Endodermal cell (in vitro differentiated cells): ENCODE data around the gene TSPAN33. TPM values are rescaled to one million over a fixed set of nuclear protein-coding genes. Genes with fewer than 3 reads are reported as not detected.
A peak's percentile ranks its signal among the peaks of the same experiment; 100 is the strongest.

Source experiments
- DNase-seq: peaks from one replicate; pipeline ENCODE4 v3.0.0-alpha.2; 2017
- H3K27ac ChIP-seq: 2 replicates; pipeline ENCODE4 v1.5.1; 2013; ENCODE audit warnings: mild to moderate bottlenecking, low read depth, low read length, moderate library complexity
- H3K27me3 ChIP-seq: 2 replicates; pipeline ENCODE4 v1.6.1; 2013; ENCODE audit warnings: mild to moderate bottlenecking, low read length, moderate library complexity; ENCODE audit not compliant: insufficient read depth, control insufficient read depth, poor library complexity, severe bottlenecking
- H3K36me3 ChIP-seq: 2 replicates; pipeline ENCODE4 v1.7.0; 2013; ENCODE audit warnings: mild to moderate bottlenecking, low read length, moderate library complexity; ENCODE audit not compliant: control insufficient read depth, insufficient read depth
- H3K4me1 ChIP-seq: one replicate; pipeline ENCODE4 v1.7.0; 2013; ENCODE audit warnings: low read length; ENCODE audit not compliant: control insufficient read depth, insufficient read depth
- H3K4me3 ChIP-seq: 2 replicates; pipeline ENCODE4 v1.5.1; 2013; ENCODE audit warnings: mild to moderate bottlenecking, low read length, moderate library complexity
- H3K9ac ChIP-seq: 2 replicates; pipeline ENCODE4 v1.6.1; 2013; ENCODE audit warnings: mild to moderate bottlenecking, low read length, moderate library complexity; ENCODE audit not compliant: poor library complexity, severe bottlenecking; ENCODE audit errors: extremely low read depth
- H3K9me3 ChIP-seq: 2 replicates; pipeline ENCODE4 v1.6.1; 2013; ENCODE audit warnings: mild to moderate bottlenecking, low read length, moderate library complexity; ENCODE audit not compliant: control insufficient read depth
- H3K27ac Mint-ChIP-seq: 2 replicates; pipeline ENCODE4 v1.8.0; 2020; ENCODE audit warnings: mixed read lengths
- H3K27me3 Mint-ChIP-seq: 2 replicates; pipeline ENCODE4 v1.8.0; 2021; ENCODE audit warnings: mild to moderate bottlenecking, mixed read lengths; ENCODE audit not compliant: insufficient read depth
- H3K36me3 Mint-ChIP-seq: 2 replicates; pipeline ENCODE4 v1.8.0; 2020; ENCODE audit warnings: low read depth, mixed read lengths
- H3K4me1 Mint-ChIP-seq: 2 replicates; pipeline ENCODE4 v1.8.0; 2020; ENCODE audit warnings: mixed read lengths
- H3K4me3 Mint-ChIP-seq: 2 replicates; pipeline ENCODE4 v1.8.0; 2020; ENCODE audit warnings: mild to moderate bottlenecking, moderate library complexity, mixed read lengths
- H3K9me3 Mint-ChIP-seq: 2 replicates; pipeline ENCODE4 v1.8.0; 2020; ENCODE audit warnings: mild to moderate bottlenecking, mixed read lengths
- WGBS, 2 experiments: methylation state at CpG; one replicate each; pipeline versions ENCODE4 v1.1.5 to v1.1.7; 2013; ENCODE audit warnings: missing lambda C conversion rate in 2 of 2, mixed read lengths in 1 of 2; ENCODE audit not compliant: insufficient coverage in 1 of 2, insufficient read length in 1 of 2; 5-methylcytosine and 5-hydroxymethylcytosine counted together
- total RNA-seq, 2 donors: library from RNA; stranded (reverse); fragmentation: NEBNext Ultra II Directional in 1 of 2; extraction: Animal tissue kit (Norgen Biotek cat#: 25700) in 1 of 2; gene quantifications; 2 replicates in 1 of 2; 3 replicates in 1 of 2; pipeline ENCODE4 v1.2.1, GENCODE V29; 2021
- TF ChIP-seq, protein P1 (sequence below): fragments of 200-600 bp; sonication (generic); conservative IDR thresholded peaks from 2 replicates; pipeline ENCODE4 v1.5.0; 2021; ENCODE audit warnings: antibody characterized with exemption, mild to moderate bottlenecking

The TSPAN33 gene
- total RNA-seq, 2 donors from 2014 or later, result 33.2 to 35.6 TPM

DNA sequence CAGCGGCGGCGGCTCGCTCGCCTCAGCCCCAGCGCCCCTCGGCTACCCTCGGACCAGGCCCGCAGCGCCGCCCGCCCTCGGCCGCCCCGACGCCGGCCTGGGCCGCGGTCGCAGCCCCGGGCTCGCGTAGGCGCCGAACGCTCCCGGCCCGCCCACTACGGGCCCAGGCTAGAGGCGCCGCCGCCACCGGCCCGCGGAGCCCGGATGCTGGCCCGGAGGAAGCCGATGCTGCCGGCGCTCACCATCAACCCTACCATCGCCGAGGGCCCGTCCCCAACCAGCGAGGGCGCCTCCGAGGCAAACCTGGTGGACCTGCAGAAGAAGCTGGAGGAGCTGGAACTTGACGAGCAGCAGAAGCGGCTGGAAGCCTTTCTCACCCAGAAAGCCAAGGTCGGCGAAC lies 18.2 kb upstream of the TSPAN33 start:
- H3K4me3 Mint-ChIP-seq, result no peak overlapping the region
- no peaks in the 10 kb centered on the region for H3K27me3 ChIP-seq
- H3K27me3 Mint-ChIP-seq, result peaks cover 11% of the 10 kb centered on the region
- H3K9me3 Mint-ChIP-seq, result peaks cover 11% of the 10 kb centered on the region
- H3K9ac ChIP-seq, result no peak overlapping the region
- peaks cover 10% of the 10 kb centered on the region for H3K9me3 ChIP-seq
- no peaks in the 10 kb centered on the region for H3K4me1 ChIP-seq
- no peaks in the 10 kb centered on the region for H3K36me3 Mint-ChIP-seq
- TF ChIP-seq, protein P1, sequence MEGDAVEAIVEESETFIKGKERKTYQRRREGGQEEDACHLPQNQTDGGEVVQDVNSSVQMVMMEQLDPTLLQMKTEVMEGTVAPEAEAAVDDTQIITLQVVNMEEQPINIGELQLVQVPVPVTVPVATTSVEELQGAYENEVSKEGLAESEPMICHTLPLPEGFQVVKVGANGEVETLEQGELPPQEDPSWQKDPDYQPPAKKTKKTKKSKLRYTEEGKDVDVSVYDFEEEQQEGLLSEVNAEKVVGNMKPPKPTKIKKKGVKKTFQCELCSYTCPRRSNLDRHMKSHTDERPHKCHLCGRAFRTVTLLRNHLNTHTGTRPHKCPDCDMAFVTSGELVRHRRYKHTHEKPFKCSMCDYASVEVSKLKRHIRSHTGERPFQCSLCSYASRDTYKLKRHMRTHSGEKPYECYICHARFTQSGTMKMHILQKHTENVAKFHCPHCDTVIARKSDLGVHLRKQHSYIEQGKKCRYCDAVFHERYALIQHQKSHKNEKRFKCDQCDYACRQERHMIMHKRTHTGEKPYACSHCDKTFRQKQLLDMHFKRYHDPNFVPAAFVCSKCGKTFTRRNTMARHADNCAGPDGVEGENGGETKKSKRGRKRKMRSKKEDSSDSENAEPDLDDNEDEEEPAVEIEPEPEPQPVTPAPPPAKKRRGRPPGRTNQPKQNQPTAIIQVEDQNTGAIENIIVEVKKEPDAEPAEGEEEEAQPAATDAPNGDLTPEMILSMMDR, result no peak
- no peak overlapping the region for H3K27ac Mint-ChIP-seq
- H3K4me1 Mint-ChIP-seq, result no peaks in the 10 kb centered on the region
- DNase-seq, result peak; percentile 87
- 93 to 96% methylated on average over 43 to 50 of the region's 50 CpGs for WGBS, 2 experiments
- no peak overlapping the region for H3K4me3 ChIP-seq
- no peaks in the 10 kb centered on the region for H3K36me3 ChIP-seq
- H3K27ac ChIP-seq, result no peak overlapping the region

DNA sequence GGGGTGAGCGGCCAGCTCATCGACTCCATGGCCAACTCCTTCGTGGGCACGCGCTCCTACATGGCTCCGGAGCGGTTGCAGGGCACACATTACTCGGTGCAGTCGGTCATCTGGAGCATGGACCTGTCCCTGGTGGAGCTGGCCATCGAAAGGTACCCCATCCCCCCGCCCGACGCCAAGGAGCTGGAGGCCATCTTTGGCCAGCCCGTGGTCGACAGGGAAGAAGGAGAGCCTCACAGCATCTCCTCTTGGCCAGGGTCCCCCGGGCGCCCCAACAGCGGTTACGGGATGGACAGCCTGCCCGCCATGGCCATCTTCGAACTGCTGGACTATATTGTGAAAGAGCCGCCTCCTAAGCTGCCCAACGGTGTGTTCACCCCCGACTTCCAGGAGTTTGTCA lies 17.4 kb upstream of the TSPAN33 start:
- H3K4me3 Mint-ChIP-seq, result no peak overlapping the region
- 94 to 99% methylated on average over 20 to 24 of the region's 24 CpGs for WGBS, 2 experiments
- TF ChIP-seq, protein P1, result no peak

GRCh38 chr7:129127601-129128000 lies 16.9 kb upstream of the TSPAN33 start:
- Histone ChIP-seq H3K27me3 (no peaks in the 10 kb centered on the region), H3K4me1 (no peaks in the 10 kb centered on the region), H3K36me3 (no peaks in the 10 kb centered on the region), H3K4me3 (no peak overlapping the region), H3K9ac (no peak overlapping the region), H3K27ac (no peak overlapping the region), H3K9me3 (no peaks in the 10 kb centered on the region)
- WGBS, 2 experiments, result 97 to 100% methylated on average over 7 to 28 of the region's 28 CpGs
- no peak overlapping the region for H3K27ac Mint-ChIP-seq
- H3K4me1 Mint-ChIP-seq, result no peaks in the 10 kb centered on the region
- TF ChIP-seq, protein P1, result no peak
- no peaks in the 10 kb centered on the region for H3K36me3 Mint-ChIP-seq
- H3K4me3 Mint-ChIP-seq, result no peak overlapping the region
- peaks cover 10% of the 10 kb centered on the region for H3K27me3 Mint-ChIP-seq
- peaks cover 3% of the 10 kb centered on the region for H3K9me3 Mint-ChIP-seq
- no peak for DNase-seq

More for the DNA sequence above, 17.4 kb upstream of the TSPAN33 start:
- Histone ChIP-seq H3K36me3 (no peaks in the 10 kb centered on the region), H3K4me1 (no peaks in the 10 kb centered on the region), H3K27ac (no peak overlapping the region), H3K27me3 (no peaks in the 10 kb centered on the region), H3K9me3 (peaks cover 2% of the 10 kb centered on the region), H3K4me3 (no peak overlapping the region), H3K9ac (no peak overlapping the region)
- Mint-ChIP-seq H3K27me3 (peaks cover 10% of the 10 kb centered on the region), H3K9me3 (peaks cover 3% of the 10 kb centered on the region), H3K4me1 (no peaks in the 10 kb centered on the region), H3K27ac (no peak overlapping the region), H3K36me3 (no peaks in the 10 kb centered on the region)
- peak; percentile 28 for DNase-seq
